Mononuclear cell (primary cell): ENCODE results near the gene USP2. TPM values are rescaled to one million over a fixed set of nuclear protein-coding genes. Genes with fewer than 3 reads are reported as not detected.

ENCODE experiments used
- H3K27me3 ChIP-seq: 2 replicates; pipeline ENCODE4 v1.6.0; 2011; ENCODE audit warnings: low read length, control low read depth; ENCODE audit not compliant: insufficient read depth
- H3K4me1 ChIP-seq: 2 replicates; pipeline ENCODE4 v1.5.1; 2011; ENCODE audit warnings: mild to moderate bottlenecking, low read length, control low read depth; ENCODE audit not compliant: insufficient read depth
- H3K4me3 ChIP-seq: 2 replicates; pipeline ENCODE4 v1.5.1; 2011; ENCODE audit warnings: mild to moderate bottlenecking, low read length, moderate library complexity
- H3K9me3 ChIP-seq: 2 replicates; pipeline ENCODE4 v1.5.1; 2011; ENCODE audit warnings: low read depth, mild to moderate bottlenecking, control low read depth, low read length
- total RNA-seq: library from RNA; depleted of rRNA; stranded (reverse); fragments of >200 nt; gene quantifications from one replicate; pipeline ENCODE4 v1.2.3, GENCODE V29; 2012

Gene USP2
- total RNA-seq, 1 donor = under 0.01 TPM

GRCh38 chr11:119310682-119311052, 70.8 kb downstream of the USP2 start:
- Histone ChIP-seq H3K9me3 (no peaks in the 10 kb centered on the region), H3K4me1 (peaks cover 25% of the 10 kb centered on the region), H3K4me3 (no peak overlapping the region), H3K27me3 (peaks cover 16% of the 10 kb centered on the region)

- H3K4me3 ChIP-seq = no peak overlapping the region
- peaks cover 11% of the 10 kb centered on the region for H3K27me3 ChIP-seq
- H3K9me3 ChIP-seq = no peaks in the 10 kb centered on the region
- peaks cover 19% of the 10 kb centered on the region for H3K4me1 ChIP-seq
Observed at GRCh38 chr11:119309953-119310681, 71.4 kb downstream of the USP2 start.

- H3K9me3 ChIP-seq = no peaks in the 10 kb centered on the region
- peaks cover 13% of the 10 kb centered on the region for H3K4me1 ChIP-seq
- H3K4me3 ChIP-seq = no peak overlapping the region
- peaks cover 4% of the 10 kb centered on the region for H3K27me3 ChIP-seq
Observed at GRCh38 chr11:119309411-119309810, 72.1 kb downstream of the USP2 start.

GRCh38 chr11:119307974-119308373, 73.5 kb downstream of the USP2 start:
- H3K9me3 ChIP-seq = no peaks in the 10 kb centered on the region
- H3K27me3 ChIP-seq = no peaks in the 10 kb centered on the region
- H3K4me1 ChIP-seq = peaks cover 13% of the 10 kb centered on the region
- H3K4me3 ChIP-seq = no peak overlapping the region

GRCh38 chr11:119307219-119307618, 74.3 kb downstream of the USP2 start:
- Histone ChIP-seq H3K27me3 (no peaks in the 10 kb centered on the region), H3K9me3 (no peaks in the 10 kb centered on the region), H3K4me3 (no peak overlapping the region), H3K4me1 (peaks cover 13% of the 10 kb centered on the region)

- H3K4me3 ChIP-seq = no peak overlapping the region
- H3K9me3 ChIP-seq = no peaks in the 10 kb centered on the region
- peaks cover 13% of the 10 kb centered on the region for H3K4me1 ChIP-seq
- H3K27me3 ChIP-seq = no peaks in the 10 kb centered on the region
Observed at GRCh38 chr11:119306373-119306890, 75.1 kb downstream of the USP2 start.

GRCh38 chr11:119305556-119306372, 75.7 kb downstream of the USP2 start:
- no peak overlapping the region for H3K4me3 ChIP-seq
- no peaks in the 10 kb centered on the region for H3K9me3 ChIP-seq

More at GRCh38 chr11:119305556-119306372, 75.7 kb downstream of the USP2 start:
- Histone ChIP-seq H3K27me3 (no peaks in the 10 kb centered on the region), H3K4me1 (peaks cover 13% of the 10 kb centered on the region)

Other genes with a start within 250 kb of the USP2 start
- 0.10 TPM for gene ABCG4, start 232.6 kb downstream of the USP2 start, total RNA-seq
- 4.7 TPM for gene NLRX1, start 213.0 kb downstream of the USP2 start, total RNA-seq
- not detected for gene NHERF4, start 196.2 kb downstream of the USP2 start, total RNA-seq
- 16.0 TPM for gene CBL, start 175.4 kb downstream of the USP2 start, total RNA-seq
- gene MCAM, start 64.6 kb downstream of the USP2 start, total RNA-seq = 2.6 TPM
- gene RNF26, start 47.2 kb downstream of the USP2 start, total RNA-seq = 6.2 TPM
- gene C1QTNF5, start 40.8 kb downstream of the USP2 start, total RNA-seq = not detected
- gene MFRP, start 35.0 kb downstream of the USP2 start, total RNA-seq = not detected
- gene THY1, start 41.5 kb upstream of the USP2 start, total RNA-seq = 0.31 TPM